Keratinocyte (primary cell): ENCODE measurements around the gene LINC01488. TPM values are rescaled to one million over a fixed set of nuclear protein-coding genes. Genes with fewer than 3 reads are reported as not detected.

ENCODE experiments used
- DNase-seq: peaks from one replicate; pipeline ENCODE4 v3.0.0-alpha.2; 2011; ENCODE audit warnings: low read depth, missing footprints, low spot score
- FAIRE-seq: peaks from 2 replicates; lab custom pipeline; 2011; peaks lifted over from hg19 to GRCh38; lab: Jason Lieb, UNC
- H2AFZ ChIP-seq: 2 replicates; pipeline ENCODE4 v1.6.0; 2012; ENCODE audit warnings: low read length, control low read depth, inconsistent platforms; ENCODE audit not compliant: control insufficient read depth
- H3K27ac ChIP-seq: 2 replicates; pipeline ENCODE4 v1.5.1; 2011; ENCODE audit warnings: low read length; ENCODE audit not compliant: control insufficient read depth, insufficient read depth
- H3K27me3 ChIP-seq: 3 replicates; pipeline ENCODE4 v1.6.0; 2011; ENCODE audit warnings: low read length; ENCODE audit not compliant: control insufficient read depth, insufficient read depth; ENCODE audit errors: extremely low read depth
- H3K36me3 ChIP-seq, 2 experiments: 2 replicates in 1 of 2; 3 replicates in 1 of 2; pipeline ENCODE4 v1.5.1; 2011; ENCODE audit warnings: low read length in 2 of 2, mild to moderate bottlenecking in 1 of 2; ENCODE audit not compliant: control insufficient read depth in 2 of 2, insufficient read depth in 2 of 2; ENCODE audit errors: extremely low read depth in 1 of 2
- H3K4me1 ChIP-seq: 3 replicates; pipeline ENCODE4 v1.5.1; 2011; ENCODE audit warnings: low read length; ENCODE audit not compliant: control insufficient read depth, insufficient read depth; ENCODE audit errors: extremely low read depth
- H3K4me2 ChIP-seq: 3 replicates; pipeline ENCODE4 v1.6.0; 2011; ENCODE audit warnings: low read depth, low read length; ENCODE audit not compliant: control insufficient read depth, insufficient read depth; ENCODE audit errors: extremely low read depth
- H3K4me3 ChIP-seq, 3 experiments: fragments of 200-600 bp in 1 of 3; sonication (generic) in 1 of 3; 2 replicates in 2 of 3; 3 replicates in 1 of 3; pipeline ENCODE4 v1.5.1; 2011 to 2016; ENCODE audit warnings: low read length in 3 of 3, mild to moderate bottlenecking in 3 of 3, control low read depth in 2 of 3, inconsistent platforms in 1 of 3, low read depth in 1 of 3, mixed read lengths in 1 of 3, mixed run types in 1 of 3, moderate library complexity in 1 of 3; ENCODE audit not compliant: control insufficient read depth in 2 of 3, insufficient read depth in 2 of 3; ENCODE audit errors: extremely low read depth in 1 of 3
- H3K79me2 ChIP-seq: 2 replicates; pipeline ENCODE4 v1.6.0; 2012; ENCODE audit warnings: low read length; ENCODE audit not compliant: control insufficient read depth, insufficient read depth
- H3K9ac ChIP-seq: 3 replicates; pipeline ENCODE4 v1.6.0; 2011; ENCODE audit warnings: low read length; ENCODE audit not compliant: control insufficient read depth, insufficient read depth; ENCODE audit errors: extremely low read depth
- H3K9me1 ChIP-seq: 3 replicates; pipeline ENCODE4 v1.6.0; 2011; ENCODE audit warnings: low read length; ENCODE audit not compliant: control insufficient read depth, insufficient read depth; ENCODE audit errors: extremely low read depth
- H3K9me3 ChIP-seq: 2 replicates; pipeline ENCODE4 v1.5.1; 2012; ENCODE audit warnings: low read depth, low read length; ENCODE audit not compliant: control insufficient read depth
- H4K20me1 ChIP-seq: 3 replicates; pipeline ENCODE4 v1.6.0; 2011; ENCODE audit warnings: low read length; ENCODE audit not compliant: control insufficient read depth, insufficient read depth; ENCODE audit errors: extremely low read depth
- EZH2 ChIP-seq: IDR thresholded peaks from one replicate; pipeline ENCODE4 v1.6.1; 2012; ENCODE audit warnings: inconsistent platforms, mild to moderate bottlenecking, low read length, moderate library complexity
- dilution Hi-C: fragments of 300-500 bp; cut with MboI; formaldehyde crosslinking; loops from one replicate; pipeline ENCODE4 v1.7.0; 2020; ENCODE audit warnings: low sequenced_read_pairs; ENCODE audit not compliant: extremely low pct_ligation_motif_present
- polyA plus RNA-seq, 5 experiments: library from polyadenylated mRNA; depleted of rRNA in 3 of 5; stranded (reverse) in 3 of 5; stranded (forward) in 1 of 5; unstranded in 1 of 5; fragments of >200 nt; gene quantifications; 1 replicate in 1 of 5; 2 replicates in 3 of 5; 3 replicates in 1 of 5; pipeline versions ENCODE4 v1.2.1 to v1.2.3, GENCODE V29; 2011 to 2012; ENCODE audit warnings: missing spikeins in 2 of 5, low read depth in 1 of 5, low replicate concordance in 1 of 5
- TF ChIP-seq, protein P1 (sequence below), 3 experiments: IDR thresholded peaks in 1 of 3; conservative IDR thresholded peaks in 1 of 3; optimal IDR thresholded peaks in 1 of 3; 2 replicates in 2 of 3; 3 replicates in 1 of 3; pipeline versions ENCODE3 to v1.5.1; 2011; ENCODE audit warnings: low read length in 3 of 3, mild to moderate bottlenecking in 3 of 3, moderate library complexity in 2 of 3, control low read depth in 1 of 3, inconsistent platforms in 1 of 3; ENCODE audit not compliant: insufficient read depth in 2 of 3; ENCODE audit errors: extremely low read depth in 1 of 3

The LINC01488 gene
- polyA plus RNA-seq, 1 donor (not counting 4 experiments of a cell fraction or from before 2014, with no cell fraction given): not detected

DNA sequence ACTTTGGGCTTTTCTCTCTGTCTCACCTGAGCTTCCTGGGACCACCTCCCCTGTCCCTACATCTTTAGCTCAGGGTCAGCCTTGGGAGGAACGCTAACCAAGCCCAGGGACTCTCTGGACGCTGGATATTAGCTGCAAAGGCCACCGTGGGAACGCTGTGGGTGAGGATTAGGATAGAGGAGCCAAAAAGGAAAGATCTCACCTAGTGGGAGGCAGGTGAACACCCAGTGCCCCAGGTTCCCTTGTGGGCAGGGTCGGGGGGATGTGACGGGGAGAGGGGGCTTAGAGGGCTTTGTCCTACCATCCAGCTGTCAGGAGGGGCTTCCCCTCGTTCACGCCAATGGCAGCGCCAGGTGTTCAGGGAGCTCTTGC, 50.2 kb downstream of the LINC01488 start:
- dilution Hi-C loops: no loop called here
- H3K27me3 ChIP-seq: peaks cover 7% of the 10 kb centered on the region
- no peaks in the 10 kb centered on the region for H3K9me3 ChIP-seq
- no peaks in the 10 kb centered on the region for H3K4me1 ChIP-seq
- no peaks in the 10 kb centered on the region for H3K36me3 ChIP-seq
- H4K20me1 ChIP-seq: no peaks in the 10 kb centered on the region
- H3K9me1 ChIP-seq: no peaks in the 10 kb centered on the region
- DNase-seq (no peak), FAIRE-seq (no peak)
- no peak overlapping the region for H3K9ac ChIP-seq
- H3K4me3 ChIP-seq: no peak overlapping the region
- H3K79me2 ChIP-seq: no peaks in the 10 kb centered on the region
- TF ChIP-seq, protein P1, sequence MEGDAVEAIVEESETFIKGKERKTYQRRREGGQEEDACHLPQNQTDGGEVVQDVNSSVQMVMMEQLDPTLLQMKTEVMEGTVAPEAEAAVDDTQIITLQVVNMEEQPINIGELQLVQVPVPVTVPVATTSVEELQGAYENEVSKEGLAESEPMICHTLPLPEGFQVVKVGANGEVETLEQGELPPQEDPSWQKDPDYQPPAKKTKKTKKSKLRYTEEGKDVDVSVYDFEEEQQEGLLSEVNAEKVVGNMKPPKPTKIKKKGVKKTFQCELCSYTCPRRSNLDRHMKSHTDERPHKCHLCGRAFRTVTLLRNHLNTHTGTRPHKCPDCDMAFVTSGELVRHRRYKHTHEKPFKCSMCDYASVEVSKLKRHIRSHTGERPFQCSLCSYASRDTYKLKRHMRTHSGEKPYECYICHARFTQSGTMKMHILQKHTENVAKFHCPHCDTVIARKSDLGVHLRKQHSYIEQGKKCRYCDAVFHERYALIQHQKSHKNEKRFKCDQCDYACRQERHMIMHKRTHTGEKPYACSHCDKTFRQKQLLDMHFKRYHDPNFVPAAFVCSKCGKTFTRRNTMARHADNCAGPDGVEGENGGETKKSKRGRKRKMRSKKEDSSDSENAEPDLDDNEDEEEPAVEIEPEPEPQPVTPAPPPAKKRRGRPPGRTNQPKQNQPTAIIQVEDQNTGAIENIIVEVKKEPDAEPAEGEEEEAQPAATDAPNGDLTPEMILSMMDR (optimal IDR thresholded peaks at IDR 0.05 in 1 of 3, IDR thresholded peaks at IDR 0.05 in 1 of 3, conservative IDR thresholded peaks at IDR 0.05 in 1 of 3; ENCODE audit: extremely low read depth in 1 of 3, insufficient read depth in 2 of 3, low read length in 3 of 3): no peak
- no peak for TF ChIP-seq EZH2
- H2AFZ ChIP-seq: no peak overlapping the region
- no peak overlapping the region for H3K4me2 ChIP-seq
- no peak overlapping the region for H3K27ac ChIP-seq

DNA sequence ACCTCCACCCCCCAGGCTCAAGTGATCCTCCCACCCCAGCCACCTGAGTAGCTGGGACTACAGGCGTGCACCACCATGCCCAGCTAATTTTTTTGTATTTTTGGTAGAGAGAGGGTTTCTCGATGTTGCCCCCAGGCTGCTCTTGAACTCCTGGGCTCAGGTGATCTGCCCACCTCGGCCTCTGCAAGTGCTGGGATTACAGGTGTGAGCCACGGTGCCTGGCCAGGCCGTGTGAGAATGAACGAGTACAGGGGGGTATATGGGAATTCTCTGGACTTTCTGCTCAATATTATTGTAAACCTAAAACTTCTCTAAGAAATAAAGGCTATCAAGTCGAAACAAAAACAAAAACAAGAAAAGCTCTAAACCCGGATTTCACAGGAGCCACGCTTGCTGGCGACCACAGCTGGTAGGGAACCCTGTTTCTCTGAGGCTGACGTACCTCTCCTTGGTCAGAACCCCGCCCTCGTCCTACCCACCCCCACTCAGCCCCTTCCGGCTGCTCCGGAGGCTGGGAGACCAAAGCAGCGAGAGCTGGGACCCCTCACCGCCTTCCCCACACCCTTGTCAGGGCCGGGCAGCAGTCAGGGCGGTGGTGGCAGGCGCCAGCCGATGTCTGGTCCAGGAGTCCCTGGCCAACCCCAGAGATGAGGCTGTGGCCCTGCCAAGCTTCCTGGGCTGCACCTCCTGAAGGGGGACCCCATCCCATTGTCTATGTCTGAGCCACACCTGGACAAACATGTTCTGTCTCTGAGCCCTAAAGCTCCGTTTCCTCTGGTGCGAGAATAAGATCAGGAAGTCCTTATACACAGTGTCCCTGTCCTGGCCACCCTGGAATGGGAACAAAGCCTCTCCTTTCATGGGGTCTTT, 52.1 kb downstream of the LINC01488 start:
- DNase-seq: no peak
- dilution Hi-C loops: no loop called here
- no peaks in the 10 kb centered on the region for H4K20me1 ChIP-seq
- peaks cover 13% of the 10 kb centered on the region for H3K27me3 ChIP-seq
- no peaks in the 10 kb centered on the region for H3K4me1 ChIP-seq
- no peaks in the 10 kb centered on the region for H3K36me3 ChIP-seq
- H3K9ac ChIP-seq: no peak overlapping the region
- no peak for TF ChIP-seq EZH2
- TF ChIP-seq, protein P1 (optimal IDR thresholded peaks at IDR 0.05 in 1 of 3, IDR thresholded peaks at IDR 0.05 in 1 of 3, conservative IDR thresholded peaks at IDR 0.05 in 1 of 3; ENCODE audit: extremely low read depth in 1 of 3, insufficient read depth in 2 of 3, low read length in 3 of 3): no peak
- H3K4me3 ChIP-seq: no peak overlapping the region
- H2AFZ ChIP-seq: no peak overlapping the region
- H3K79me2 ChIP-seq: no peaks in the 10 kb centered on the region
- FAIRE-seq: no peak
- no peak overlapping the region for H3K27ac ChIP-seq
- no peaks in the 10 kb centered on the region for H3K9me3 ChIP-seq
- no peaks in the 10 kb centered on the region for H3K9me1 ChIP-seq
- no peak overlapping the region for H3K4me2 ChIP-seq
